CD4-positive, alpha-beta T cell treated with Interleukin-1 beta for 1 hour (primary cell): ENCODE data around the gene ADRA1B.

Source experiments
- DNase-seq, 2 donors: peaks; one replicate each; pipeline ENCODE4 v3.0.0-alpha.2; 2020 to 2022

ADRA1B gene

DNA sequence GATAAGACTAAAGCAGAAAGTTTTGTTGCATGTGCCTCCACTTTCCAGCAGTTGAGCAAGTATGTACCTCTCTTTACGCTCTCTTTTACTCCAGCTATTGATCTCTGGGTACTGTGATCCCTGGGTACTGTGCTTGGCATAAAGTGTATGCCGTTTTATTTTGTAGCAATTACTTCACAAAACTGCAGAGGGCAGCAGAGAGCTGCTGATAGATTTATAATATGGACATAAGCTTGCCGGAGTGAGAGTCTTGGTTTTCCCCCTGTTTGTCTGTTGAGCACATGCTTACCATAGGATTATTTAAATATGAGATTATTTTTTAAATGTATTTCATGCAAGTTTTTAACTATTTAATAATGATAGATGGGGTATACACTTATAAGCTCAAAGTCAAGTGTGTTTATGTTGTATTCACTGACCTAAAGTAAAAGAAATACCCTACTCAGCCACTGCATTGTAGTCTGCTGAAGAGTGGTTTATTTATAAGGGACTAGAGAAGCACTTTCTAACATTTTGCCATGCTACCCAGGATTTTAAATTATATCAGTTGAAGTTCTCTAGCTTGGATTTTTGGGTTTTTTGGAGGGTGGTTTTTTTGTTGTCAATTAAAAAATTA is 105.7 kb downstream of the ADRA1B start:
- DNase-seq, result peak; percentile 49 to 79
